GM19351 (cell line): ENCODE data around the gene VCAN.

ENCODE experiments used
- ATAC-seq: cut with Tn5 transposase; IDR thresholded peaks from one replicate; pipeline ENCODE4 v1.9.1; 2021; ENCODE audit warnings: mild to moderate bottlenecking, moderate library complexity; ENCODE audit not compliant: unreplicated experiment

The VCAN gene

DNA sequence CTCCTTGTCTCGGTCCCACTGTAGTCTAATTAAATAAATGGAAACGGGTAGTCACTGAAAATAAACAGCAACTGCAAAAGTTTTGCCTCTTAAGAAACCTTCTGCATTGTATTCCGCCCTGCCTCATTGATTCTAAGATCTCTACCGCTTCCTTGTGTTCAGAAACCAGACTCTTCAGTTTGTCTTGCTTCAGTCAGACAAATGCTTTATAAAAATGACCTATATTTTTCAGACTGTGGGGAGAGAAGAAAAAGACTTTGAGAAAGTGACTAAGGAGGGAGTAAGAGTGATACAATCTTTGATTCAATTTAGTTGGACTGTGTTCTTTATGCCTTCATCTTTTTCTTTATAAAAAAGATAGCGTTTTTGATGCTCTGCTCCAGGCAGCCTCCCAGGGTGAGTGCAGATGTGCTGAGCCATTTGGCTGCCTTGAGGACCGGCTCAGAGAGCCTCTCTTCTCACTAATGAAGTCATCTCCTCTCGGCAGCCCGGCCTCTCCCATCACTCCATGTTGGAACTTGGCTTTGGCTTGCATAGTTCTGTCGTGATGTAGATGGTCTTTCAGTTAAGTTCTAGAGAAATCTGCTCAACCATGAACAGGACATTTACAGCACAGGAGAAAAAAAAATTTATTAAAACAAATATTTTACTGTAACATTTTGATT is 4.0 kb upstream of the VCAN start:
- no peak for ATAC-seq

DNA sequence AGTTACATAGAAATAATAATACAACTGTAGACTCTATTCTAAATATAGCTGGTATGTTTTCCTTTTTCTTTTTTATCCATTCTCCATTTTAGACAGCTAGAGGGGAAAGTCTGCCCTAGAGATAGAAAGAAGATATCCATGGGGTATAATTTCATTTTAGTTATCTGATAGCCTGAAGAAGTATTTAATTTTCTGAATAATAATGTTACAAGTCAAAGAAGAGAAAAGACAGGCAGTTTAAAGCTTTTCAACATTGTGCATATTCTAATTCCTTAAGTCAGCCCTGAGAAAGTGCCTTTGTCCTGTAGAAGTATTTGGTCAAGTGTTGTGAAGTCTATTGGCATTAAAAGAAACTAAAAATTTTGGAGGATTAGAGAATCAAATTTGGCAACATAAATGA is 2.5 kb upstream of the VCAN start:
- no peak for ATAC-seq

DNA sequence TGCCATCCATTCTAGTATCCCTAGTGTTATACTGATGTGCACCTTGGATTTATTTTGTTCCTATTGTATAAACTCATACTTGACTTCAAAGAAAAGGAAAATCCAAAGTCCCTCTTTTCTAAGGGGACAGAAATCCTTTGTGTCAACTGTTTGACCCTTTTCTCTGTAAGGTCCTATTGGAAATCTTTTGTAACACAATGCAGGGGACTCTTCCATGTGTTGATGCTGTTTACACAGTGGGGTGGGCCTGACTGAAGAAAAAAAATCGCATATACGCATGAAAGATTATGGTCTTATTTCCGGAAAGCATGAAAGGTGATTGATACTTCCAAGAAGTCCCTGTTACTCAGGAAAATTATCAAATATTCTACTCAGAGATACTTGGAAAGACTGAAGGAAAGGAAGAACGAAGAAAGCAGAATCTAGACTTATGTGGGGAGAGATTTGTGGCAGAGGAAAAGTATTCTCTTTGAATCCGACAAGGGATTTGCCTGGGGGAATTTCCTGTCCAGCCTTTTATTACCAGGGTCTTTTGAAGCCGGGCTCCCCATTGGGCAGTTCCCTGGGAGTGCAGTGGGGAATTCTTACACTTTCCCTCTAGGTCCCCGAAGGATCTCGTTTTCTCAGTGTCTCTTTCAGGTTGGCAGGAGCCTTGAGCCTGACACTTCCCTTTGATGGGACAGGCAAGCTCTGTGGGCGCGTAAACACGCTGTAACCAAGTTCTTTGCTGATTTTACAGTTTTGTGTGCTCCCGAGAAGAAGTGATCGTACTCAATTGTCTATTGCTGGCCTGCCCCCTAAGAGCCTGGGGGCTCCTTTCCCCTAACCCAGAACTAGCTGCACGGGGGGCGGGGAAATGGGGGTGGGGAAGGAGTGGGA is 779 bp upstream of the VCAN start:
- ATAC-seq, result no peak

DNA sequence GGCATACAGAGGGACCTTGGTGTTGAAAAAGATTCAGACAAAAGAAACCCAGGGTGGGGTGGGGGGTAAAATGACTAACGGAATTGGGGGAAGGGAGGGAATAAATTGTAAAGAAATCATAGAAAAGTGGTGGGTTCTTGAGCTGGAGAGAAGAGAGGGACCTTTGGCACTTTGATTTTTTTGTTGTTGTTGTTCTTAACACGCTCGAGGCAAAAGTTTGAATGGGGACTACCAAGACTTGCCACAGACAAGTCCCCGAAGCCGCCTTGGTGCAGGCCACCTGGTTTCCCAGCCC is 616 bp downstream of the VCAN start:
- ATAC-seq, result no peak

DNA sequence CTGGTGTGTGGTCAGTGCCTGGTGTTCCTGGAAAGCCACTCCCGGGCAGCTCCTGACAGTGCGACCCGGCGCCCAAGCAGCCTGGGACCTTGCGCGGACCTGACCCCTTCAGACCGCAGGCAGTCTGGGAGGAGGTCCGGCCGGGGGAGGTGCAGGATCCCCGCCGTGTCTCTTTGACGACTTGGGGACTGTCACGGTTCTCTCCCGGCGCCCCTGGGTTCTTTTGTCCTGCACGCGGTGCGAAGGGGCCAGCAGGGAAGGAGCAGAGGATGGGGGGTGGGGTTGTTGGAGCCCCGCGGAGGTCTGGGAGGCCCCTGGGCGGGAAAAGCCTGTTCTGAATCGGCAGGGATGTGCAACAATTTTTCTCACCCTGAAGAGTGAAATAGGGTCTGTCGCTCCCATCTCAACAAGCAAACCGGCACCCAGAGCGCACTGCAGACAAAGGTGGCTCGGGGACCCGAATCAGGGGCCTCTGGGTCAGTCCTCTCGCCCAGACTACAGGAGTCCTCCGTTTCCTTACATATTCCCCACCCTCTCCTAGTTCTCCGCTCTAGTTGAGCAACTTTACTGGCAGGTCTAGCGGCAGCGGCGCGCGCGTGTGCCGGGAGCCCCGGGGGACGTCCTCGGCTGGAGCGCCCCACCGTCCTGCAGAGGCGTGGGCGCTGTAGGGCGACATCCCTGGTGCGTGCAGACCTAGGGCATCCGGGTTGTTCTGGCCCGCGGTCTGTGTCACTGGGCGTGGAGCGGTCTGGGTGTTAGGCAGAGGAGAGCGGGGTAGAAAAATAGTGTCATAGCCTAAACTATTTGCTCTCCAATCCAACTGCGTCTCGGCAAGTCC is 1.2 kb downstream of the VCAN start:
- ATAC-seq, result peak; percentile 40

DNA sequence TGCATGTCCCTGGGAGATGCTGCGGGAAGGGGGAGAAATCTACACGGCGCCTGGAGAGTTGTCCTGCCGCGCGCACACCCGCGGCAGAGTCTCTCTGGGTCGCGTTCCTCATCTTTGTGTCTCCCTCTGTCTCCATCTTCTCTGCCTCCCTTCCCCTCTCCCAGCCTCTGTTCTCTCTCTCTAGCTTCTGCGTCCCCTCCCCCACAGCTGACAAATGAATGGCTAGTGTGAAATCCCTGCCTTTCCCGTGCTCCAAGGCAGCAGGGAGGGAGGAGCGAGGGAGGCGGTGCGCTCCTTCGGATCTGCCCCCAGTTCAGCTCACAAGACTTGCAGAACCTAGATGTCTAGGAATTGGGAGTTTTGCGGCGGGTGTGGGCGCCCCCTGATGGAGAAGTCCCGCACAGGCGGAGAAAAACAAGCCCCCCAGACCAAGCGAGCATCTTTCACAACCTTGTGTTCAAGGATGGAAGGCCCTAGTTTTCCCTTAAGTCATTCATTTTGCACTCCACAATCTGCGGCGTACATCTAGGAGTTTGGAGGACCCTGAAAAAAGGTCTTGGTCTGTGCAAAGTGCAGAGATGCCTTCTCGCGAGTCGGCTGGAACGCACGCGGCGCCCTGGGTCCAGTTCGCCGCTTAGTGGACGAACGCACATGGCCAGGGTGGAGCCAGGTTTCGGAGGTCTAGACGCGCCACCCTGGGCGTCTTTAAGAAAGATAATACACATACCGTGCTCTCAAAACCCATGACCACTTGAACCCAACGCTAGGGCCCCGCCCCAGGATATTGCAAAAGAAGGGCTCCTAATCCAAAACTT is 2.0 kb downstream of the VCAN start:
- ATAC-seq, result peak; percentile 58

DNA sequence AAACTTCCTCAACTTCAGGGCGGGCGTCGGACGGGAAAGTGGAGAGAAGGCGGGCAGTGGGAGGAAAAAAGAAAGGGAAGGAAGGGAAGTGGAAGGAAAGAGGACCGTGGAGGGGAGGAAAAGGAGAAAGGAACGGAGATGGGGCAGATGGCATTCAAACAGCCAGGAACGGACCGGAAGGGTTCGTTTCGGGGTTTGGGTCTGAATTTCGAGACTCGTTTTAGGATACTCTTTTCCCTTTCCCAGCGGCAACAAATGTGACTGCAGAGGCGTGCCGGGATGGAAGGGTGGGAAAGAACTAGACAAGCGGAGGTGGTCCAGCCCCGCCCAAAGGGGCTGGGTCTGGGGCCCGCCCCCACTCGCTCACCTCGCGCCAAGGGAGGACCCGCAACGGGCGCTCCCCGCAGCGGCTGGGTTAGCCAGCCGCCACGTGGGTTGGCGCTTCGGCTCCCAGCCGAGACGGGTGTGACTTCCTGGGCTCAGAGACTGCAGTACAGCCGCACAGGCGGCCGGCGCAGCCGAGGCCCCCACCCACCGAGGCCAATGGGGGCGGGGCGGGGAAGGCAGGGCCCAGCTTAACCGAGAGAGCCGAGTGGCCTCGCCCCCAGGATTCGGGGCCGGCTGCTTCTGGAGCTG is 2.7 kb downstream of the VCAN start:
- peak; percentile 41 for ATAC-seq

DNA sequence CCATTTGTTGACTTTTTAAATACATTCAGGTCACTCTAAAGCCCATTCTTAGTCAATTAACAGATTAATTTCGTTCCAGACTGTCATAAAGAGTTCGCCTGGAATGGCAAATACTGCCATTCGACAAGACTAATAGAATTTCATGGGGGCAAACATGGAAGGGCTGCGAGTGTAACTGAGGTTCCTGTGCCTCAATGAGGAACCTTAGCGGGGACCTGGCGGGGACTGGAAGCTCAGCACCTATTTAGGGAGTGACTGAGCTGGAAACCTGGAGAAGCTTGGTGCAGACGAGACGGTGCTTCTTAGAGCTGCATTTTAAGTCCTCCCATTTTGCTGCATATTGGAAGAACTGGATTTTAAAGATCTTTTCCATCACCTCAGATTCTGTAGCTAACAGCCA is 3.4 kb downstream of the VCAN start:
- ATAC-seq, result no peak

DNA sequence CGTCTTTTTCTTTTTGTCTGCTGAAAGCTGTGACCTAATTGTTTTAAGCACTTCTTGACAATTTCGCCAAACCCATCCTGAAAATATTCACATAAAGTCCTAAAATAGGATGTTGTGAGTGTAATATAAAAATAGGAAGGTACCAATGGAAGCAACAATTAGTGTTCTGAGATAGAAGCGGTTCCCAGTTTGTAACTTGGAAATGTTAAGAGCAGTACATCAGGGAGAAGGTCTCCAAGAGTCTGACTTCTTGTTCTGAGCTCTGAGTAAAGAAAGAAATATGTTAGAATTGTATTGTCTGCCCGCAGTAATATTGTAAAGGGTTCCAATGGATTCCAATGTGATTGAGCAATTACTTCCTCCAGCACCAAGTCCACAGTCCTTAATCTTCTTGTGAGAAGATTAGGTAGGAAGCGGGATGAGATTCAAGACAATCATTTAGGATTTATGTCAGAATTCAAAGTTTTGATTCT is 3.9 kb downstream of the VCAN start:
- no peak for ATAC-seq

DNA sequence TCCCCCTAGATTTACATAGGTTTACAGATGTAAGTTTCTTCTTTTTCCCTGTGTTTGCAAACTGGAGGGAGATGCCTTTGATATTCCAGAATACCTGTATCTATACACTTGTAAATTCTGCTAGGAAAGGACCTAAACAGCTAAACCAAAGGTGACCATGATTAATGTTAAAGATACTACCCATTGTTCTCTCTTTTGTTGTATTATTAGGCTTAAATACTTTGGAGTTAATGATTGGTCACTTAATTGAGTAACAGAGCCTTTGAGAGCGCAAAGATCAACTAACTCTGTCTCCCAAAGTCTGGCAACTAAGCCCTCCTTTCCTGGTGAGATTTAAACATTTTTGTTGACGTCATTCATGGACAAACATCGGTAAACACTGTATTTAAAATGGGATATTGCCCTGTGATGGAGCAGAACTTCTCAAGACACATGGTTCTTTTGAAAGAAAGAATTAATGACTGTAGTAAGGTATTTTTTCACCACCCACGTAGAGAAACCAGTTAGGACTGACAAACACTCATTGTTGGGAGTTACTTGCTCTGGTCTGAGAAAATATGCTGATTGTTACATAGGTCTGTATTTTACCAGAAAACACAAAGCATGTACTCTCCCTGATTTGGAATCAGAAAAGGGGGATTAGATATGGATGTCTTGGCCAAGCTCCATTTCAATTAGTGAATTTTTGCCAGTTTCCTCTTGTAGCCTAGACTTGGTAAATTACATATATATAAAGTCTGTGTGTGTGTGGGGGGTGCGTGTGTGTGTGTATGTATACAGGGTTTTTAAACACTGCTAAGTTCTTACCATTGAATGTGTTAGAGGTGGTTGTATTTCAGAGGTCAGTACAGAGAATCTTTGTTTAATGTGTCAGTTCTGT is 4.6 kb downstream of the VCAN start:
- no peak for ATAC-seq

DNA sequence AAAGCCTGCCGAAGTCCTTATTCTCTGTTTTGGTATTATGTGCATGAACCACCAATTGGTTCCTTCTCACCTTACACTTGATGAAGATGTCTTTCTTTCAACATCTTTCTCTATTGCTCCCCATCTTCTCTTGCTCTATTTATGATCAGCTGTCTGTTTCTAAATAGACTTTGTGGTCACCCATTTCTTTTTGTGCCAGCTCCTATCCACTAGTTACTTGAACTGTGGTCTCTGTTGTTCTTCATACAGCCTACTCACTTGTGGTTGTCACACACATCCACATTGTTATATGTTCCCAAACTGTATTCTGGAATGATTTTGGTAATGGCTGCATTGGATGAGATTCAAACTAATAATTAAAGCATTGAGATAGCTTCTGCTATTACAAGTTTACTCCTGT is 11.4 kb downstream of the VCAN start:
- ATAC-seq, result no peak

DNA sequence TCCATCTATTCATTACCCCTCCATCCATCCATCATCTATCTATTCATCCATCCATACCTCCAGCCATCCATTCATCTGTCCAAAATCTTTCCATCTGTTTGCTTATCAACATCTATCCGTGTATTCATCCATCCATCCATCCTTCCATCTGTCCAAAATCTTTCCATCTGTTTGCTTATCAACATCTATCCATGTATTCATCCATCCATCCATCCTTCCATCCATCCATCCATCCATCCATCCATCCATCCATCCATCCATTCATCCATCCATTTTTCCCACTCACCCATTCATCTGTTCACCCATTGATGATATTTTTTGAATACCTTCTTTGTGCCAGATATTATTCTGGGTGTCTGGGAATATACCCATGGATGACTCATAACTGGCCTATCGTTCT is 12.8 kb downstream of the VCAN start:
- no peak for ATAC-seq

DNA sequence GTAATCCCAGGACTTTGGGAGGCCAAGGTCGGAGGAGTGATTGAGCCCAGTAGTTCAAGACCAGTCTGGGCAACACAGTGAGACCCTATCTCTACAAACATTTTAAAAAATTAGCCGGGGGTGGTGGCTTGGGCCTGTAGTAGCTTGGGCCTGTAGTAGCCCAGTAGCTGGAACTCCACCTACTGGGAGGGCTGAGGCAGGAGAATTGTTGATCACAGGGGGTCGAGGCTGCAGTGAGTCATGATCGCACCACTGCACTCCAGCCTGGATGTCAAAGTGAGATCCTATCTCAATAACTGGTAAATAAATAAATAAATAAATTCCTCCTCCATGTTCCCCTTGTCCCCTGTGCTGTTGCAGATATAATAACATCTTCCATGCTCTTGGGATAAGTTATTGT is 14.3 kb downstream of the VCAN start:
- no peak for ATAC-seq

DNA sequence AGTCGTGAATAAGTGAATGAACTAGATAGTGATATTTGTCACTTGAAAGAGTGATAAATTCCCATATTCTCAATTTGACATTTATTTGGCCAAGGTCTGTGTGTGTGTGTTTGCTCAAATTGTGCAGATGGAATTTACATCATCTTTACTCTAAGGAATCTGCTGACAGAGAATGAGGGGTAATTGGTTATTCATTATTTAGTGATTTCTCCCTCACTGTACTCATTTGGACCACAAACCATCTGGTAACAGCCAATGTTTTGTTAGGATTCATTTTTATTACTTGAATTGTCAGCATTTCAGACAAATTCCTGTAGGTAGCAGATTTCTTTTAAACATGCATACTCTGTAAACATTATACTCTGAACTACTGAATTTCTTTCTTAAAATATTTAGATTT is 15.6 kb downstream of the VCAN start:
- no peak for ATAC-seq

DNA sequence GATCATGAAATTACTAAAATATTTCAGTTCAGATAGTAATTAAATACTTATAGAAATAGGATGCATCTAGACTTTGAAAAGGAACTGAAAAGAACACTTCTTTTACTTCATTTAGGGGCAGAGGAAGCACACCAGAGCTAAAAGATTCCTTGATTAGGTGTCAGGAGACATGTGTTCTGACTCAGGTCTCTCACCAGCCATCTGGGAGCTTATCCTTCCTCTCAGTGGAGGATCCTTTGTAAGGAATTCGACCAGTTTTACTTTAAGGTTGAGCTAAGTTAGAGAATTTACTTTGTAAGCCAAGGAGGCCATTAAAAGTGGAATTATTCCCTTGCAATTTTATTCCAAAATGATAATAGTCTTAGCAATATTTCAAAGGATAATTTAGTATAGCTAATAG is 16.7 kb downstream of the VCAN start:
- ATAC-seq, result no peak

DNA sequence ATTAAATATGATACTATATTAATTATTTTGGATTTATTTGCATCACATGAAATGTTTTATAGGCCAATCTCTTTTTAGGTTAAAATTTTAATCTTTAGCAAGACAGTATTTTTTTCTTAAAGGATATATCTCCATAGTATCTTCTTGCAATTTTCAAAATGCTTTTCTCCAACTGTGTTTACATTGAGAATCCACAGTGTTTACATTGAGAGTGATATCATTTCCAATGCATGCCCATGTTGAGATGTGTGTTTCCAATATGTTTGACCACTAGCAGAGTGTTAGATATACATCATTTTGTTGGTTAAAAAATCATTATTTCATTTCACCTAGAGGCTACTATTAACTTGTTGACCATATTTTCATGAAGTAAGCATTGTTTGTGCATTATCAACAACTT is 17.3 kb downstream of the VCAN start:
- no peak for ATAC-seq

DNA sequence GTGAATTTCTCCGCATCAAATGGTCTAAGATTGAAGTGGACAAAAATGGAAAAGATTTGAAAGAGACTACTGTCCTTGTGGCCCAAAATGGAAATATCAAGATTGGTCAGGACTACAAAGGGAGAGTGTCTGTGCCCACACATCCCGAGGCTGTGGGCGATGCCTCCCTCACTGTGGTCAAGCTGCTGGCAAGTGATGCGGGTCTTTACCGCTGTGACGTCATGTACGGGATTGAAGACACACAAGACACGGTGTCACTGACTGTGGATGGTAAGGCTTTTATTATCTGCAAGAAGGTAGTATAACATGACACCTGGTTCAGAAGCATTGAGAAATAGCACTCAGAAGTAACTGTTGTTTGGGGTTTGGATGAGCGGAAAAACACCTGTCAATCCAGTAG is 18.7 kb downstream of the VCAN start:
- no peak for ATAC-seq

DNA sequence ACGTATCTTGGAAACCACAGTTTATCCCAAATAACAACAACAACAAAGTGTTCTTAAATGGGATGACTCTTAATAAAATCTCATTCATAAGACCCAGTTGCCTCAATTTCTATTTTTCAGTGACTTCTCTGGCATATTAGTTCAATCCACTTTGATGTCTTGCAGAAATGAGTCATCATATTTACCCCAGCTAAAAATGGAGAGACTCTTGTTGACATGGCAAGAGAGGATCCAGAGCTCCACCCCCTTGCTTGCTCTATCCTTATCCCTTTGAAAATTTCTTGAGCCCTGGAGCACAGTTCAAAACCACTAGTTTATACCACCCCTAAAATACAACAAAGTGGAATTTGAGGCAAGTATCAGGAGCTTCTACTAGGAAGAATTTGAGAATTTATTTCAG is 20.8 kb downstream of the VCAN start:
- no peak for ATAC-seq

DNA sequence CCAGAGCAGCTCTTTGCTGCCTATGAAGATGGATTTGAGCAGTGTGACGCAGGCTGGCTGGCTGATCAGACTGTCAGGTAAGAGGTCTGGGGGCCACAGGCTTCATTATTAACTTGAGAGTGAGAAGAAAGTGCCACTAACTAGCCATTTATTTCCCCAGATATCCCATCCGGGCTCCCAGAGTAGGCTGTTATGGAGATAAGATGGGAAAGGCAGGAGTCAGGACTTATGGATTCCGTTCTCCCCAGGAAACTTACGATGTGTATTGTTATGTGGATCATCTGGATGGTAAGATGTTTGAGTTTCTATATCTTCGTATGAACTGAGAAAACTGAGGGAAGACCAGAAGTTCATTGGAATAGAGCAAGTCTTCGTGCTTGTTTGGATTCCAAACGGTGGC is 22.1 kb downstream of the VCAN start:
- no peak for ATAC-seq
